K562 (cell line): ENCODE measurements around the gene TLR8. TPM values are rescaled to one million over a fixed set of nuclear protein-coding genes. Genes with fewer than 3 reads are reported as not detected.
A peak's percentile ranks its signal among the peaks of the same experiment; 100 is the strongest.

ENCODE experiments used
- ATAC-seq: fragments of 200-7000 bp; cut with Tn5 transposase; 3 replicates; pipeline ENCODE4 v1.9.1; 2020; ENCODE audit warnings: moderate library complexity
- BruUV-seq: library from RNA; stranded (reverse); fragments of 400-500 nt; replicated peaks from 2 replicates; lab custom pipeline; 2021; lab: Mats Ljungman, UMichigan
- CTCF ChIA-PET: fragments of 300-600 bp; formaldehyde crosslinking; extraction: SDS; loops from one replicate; lab custom pipeline; 2021; ENCODE audit warnings: low intra/inter-chr PET ratio; lab: Yijun Ruan, JAX
- POLR2A ChIA-PET: fragments of 300-600, 350-650 bp; sonication (Branson Sonifier 250); formaldehyde crosslinking; extraction: SDS; loops from one replicate; lab custom pipeline; 2021; ENCODE audit warnings: antibody characterized with exemption, inconsistent platforms; lab: Yijun Ruan, JAX
- DNase-seq, 4 experiments: peaks; one replicate each; pipeline versions ENCODE4 v3.0.0 to v3.0.0-alpha.2; 2011 to 2018; ENCODE audit warnings: low spot score in 3 of 4, mixed read lengths in 3 of 4; ENCODE audit errors: extremely low read depth in 1 of 4
- FAIRE-seq: peaks from 2 replicates; lab custom pipeline; 2011; peaks lifted over from hg19 to GRCh38; lab: Jason Lieb, UNC
- H2AFZ ChIP-seq: 2 replicates; pipeline ENCODE4 v1.6.0; 2011; ENCODE audit warnings: low read depth, low read length, control low read depth, inconsistent platforms
- H3K27ac ChIP-seq: fragments of 200-600 bp; 3 replicates; pipeline ENCODE4 v1.8.0; 2011; ENCODE audit warnings: low read depth, mild to moderate bottlenecking, control low read depth, inconsistent platforms, low read length, moderate library complexity, mixed read lengths; ENCODE audit errors: extremely low read depth
- H3K27me3 ChIP-seq, 2 experiments: fragments of 300-600 bp in 1 of 2; 2 replicates in 1 of 2; 3 replicates in 1 of 2; pipeline versions ENCODE4 v1.6.0 to v1.8.0; 2011; ENCODE audit warnings: inconsistent platforms in 2 of 2, low read length in 2 of 2, mild to moderate bottlenecking in 1 of 2, mixed read lengths in 1 of 2, moderate library complexity in 1 of 2; ENCODE audit not compliant: control insufficient read depth in 2 of 2, insufficient read depth in 2 of 2
- H3K36me3 ChIP-seq: fragments of 300-600 bp; 3 replicates; pipeline ENCODE4 v1.8.0; 2011; ENCODE audit warnings: mild to moderate bottlenecking, low read length, inconsistent platforms; ENCODE audit not compliant: control insufficient read depth, insufficient read depth
- H3K4me1 ChIP-seq, 2 experiments: fragments of 200-600 bp in 1 of 2; replicated peaks in 1 of 2; 2 replicates in 1 of 2; 3 replicates in 1 of 2; pipeline versions ENCODE4 v1.5.1 to v1.8.0; 2011; ENCODE audit warnings: inconsistent platforms in 2 of 2, low read length in 2 of 2, mild to moderate bottlenecking in 1 of 2, mixed read lengths in 1 of 2, moderate library complexity in 1 of 2; ENCODE audit not compliant: control insufficient read depth in 2 of 2, insufficient read depth in 2 of 2
- H3K4me2 ChIP-seq: 2 replicates; pipeline ENCODE4 v1.6.1; 2011; ENCODE audit warnings: low read length, control low read depth, inconsistent platforms, mixed read lengths; ENCODE audit not compliant: insufficient read depth
- H3K4me3 ChIP-seq: fragments of 200-600 bp; sonication (generic), shearing (Covaris generic); 2 replicates; pipeline ENCODE4 v1.5.1; 2016; ENCODE audit warnings: control low read depth, inconsistent platforms
- H3K79me2 ChIP-seq: fragments of 200-600 bp; 3 replicates; pipeline ENCODE4 v1.8.0; 2011; ENCODE audit warnings: low read length, inconsistent platforms; ENCODE audit not compliant: control insufficient read depth, insufficient read depth
- H3K9ac ChIP-seq, 2 experiments: 2 replicates each; pipeline versions ENCODE4 v1.6.0 to v1.6.1; 2011; ENCODE audit warnings: low read depth in 2 of 2, low read length in 2 of 2, control low read depth in 1 of 2, inconsistent platforms in 1 of 2, mild to moderate bottlenecking in 1 of 2, mixed read lengths in 1 of 2; ENCODE audit not compliant: insufficient read depth in 1 of 2
- H3K9me1 ChIP-seq: one replicate; pipeline ENCODE4 v1.6.0; 2011; ENCODE audit warnings: inconsistent platforms, mild to moderate bottlenecking, low read length, moderate library complexity; ENCODE audit not compliant: control insufficient read depth, insufficient read depth
- H3K9me3 ChIP-seq: replicated peaks from 2 replicates; pipeline ENCODE4 v1.5.1; 2011; ENCODE audit warnings: low read depth, low read length, inconsistent platforms; ENCODE audit not compliant: control insufficient read depth, insufficient read depth
- H4K20me1 ChIP-seq: replicated peaks from 2 replicates; pipeline ENCODE4 v1.6.1; 2011; ENCODE audit warnings: low read length, inconsistent platforms, mixed read lengths; ENCODE audit not compliant: control insufficient read depth, insufficient read depth
- CEBPG ChIP-seq, 3 experiments: fragments of 200-800 bp in 1 of 3; sonication (Bioruptor generic) in 1 of 3; sonication (generic) in 1 of 3; formaldehyde crosslinking in 1 of 3; IDR thresholded peaks in 2 of 3; conservative IDR thresholded peaks in 1 of 3; 2 replicates each; pipeline versions ENCODE4 v1.6.1 to v1.8.0; 2016 to 2022; ENCODE audit warnings: missing compliant biosample characterization in 2 of 3, missing genetic modification characterization in 2 of 3, mild to moderate bottlenecking in 1 of 3, missing genetic modification reagents in 1 of 3
- ESRRA ChIP-seq: fragments of 450-650 bp; IDR thresholded peaks from 2 replicates; pipeline ENCODE4 v1.6.1; 2014; ENCODE audit warnings: low read depth, mild to moderate bottlenecking, moderate library complexity, borderline replicate concordance
- ETV6 ChIP-seq, 3 experiments: fragments of 150-350 bp in 1 of 3; sonication (generic) in 1 of 3; formaldehyde crosslinking in 1 of 3; IDR thresholded peaks; 2 replicates each; pipeline versions ENCODE4 v1.6.1 to v1.8.0; 2014 to 2022; ENCODE audit warnings: borderline replicate concordance in 2 of 3, low read depth in 2 of 3, antibody characterized with exemption in 1 of 3, low read length in 1 of 3, mild to moderate bottlenecking in 1 of 3, missing genetic modification reagents in 1 of 3
- KLF16 ChIP-seq: IDR thresholded peaks from 2 replicates; pipeline ENCODE4 v1.6.1; 2016; ENCODE audit warnings: antibody characterized with exemption
- NFYB ChIP-seq: IDR thresholded peaks from 2 replicates; pipeline ENCODE4 v1.6.1; 2011; ENCODE audit warnings: mild to moderate bottlenecking, moderate library complexity; ENCODE audit not compliant: insufficient read length; ENCODE audit errors: extremely low read depth
- POLR2AphosphoS5 ChIP-seq: IDR thresholded peaks from 2 replicates; pipeline ENCODE4 v1.6.1; 2011; ENCODE audit warnings: mild to moderate bottlenecking, low read depth, low read length, moderate library complexity; ENCODE audit not compliant: control insufficient read depth, insufficient read depth
- RBBP5 ChIP-seq: fragments of 200-600 bp; sonication (generic); IDR thresholded peaks from 2 replicates; pipeline ENCODE4 v1.6.1; 2012; ENCODE audit warnings: borderline replicate concordance, mild to moderate bottlenecking, low read length, control low read depth, inconsistent platforms; ENCODE audit not compliant: insufficient read depth, poor library complexity, severe bottlenecking
- SOX6 ChIP-seq: fragments of 450-650 bp; IDR thresholded peaks from 2 replicates; pipeline ENCODE4 v1.6.1; 2014; ENCODE audit warnings: mild to moderate bottlenecking
- ZBTB17 ChIP-seq: fragments of 450-650 bp; formaldehyde crosslinking; IDR thresholded peaks from 2 replicates; pipeline ENCODE4 v1.4.0; 2020; ENCODE audit warnings: mild to moderate bottlenecking
- ZNF175 ChIP-seq: fragments of 200-800 bp; sonication (Bioruptor generic); IDR thresholded peaks from 2 replicates; pipeline ENCODE4 v1.6.1; 2016; ENCODE audit warnings: low read depth, mild to moderate bottlenecking, missing genetic modification characterization, missing compliant biosample characterization
- ZNF41 ChIP-seq: fragments of 250-450 bp; sonication (Bioruptor Pico); conservative IDR thresholded peaks from 2 replicates; pipeline ENCODE4 v1.4.0; 2020; ENCODE audit warnings: mild to moderate bottlenecking
- WGBS: fragments of 100-300 bp; shearing (Covaris generic); methylation state at CpG from one replicate; pipeline ENCODE4 v1.1.6; 2016; ENCODE audit warnings: low coverage, mixed read lengths; ENCODE audit not compliant: insufficient coverage; ENCODE audit errors: missing lambda C conversion rate; 5-methylcytosine and 5-hydroxymethylcytosine counted together
- in situ Hi-C: fragments of 300-500 bp; cut with MboI; formaldehyde crosslinking; loops from 4 replicates; pipeline ENCODE4 v1.15.0; 2018; ENCODE audit warnings: inconsistent platforms, mixed read lengths
- intact Hi-C: fragments of 100-400 bp; cut with micrococcal nuclease; formaldehyde crosslinking; loops from 2 replicates; pipeline ENCODE4 v1.14.2; 2022
- polyA plus RNA-seq, 8 experiments: library from polyadenylated mRNA; depleted of rRNA in 4 of 8; stranded (reverse) in 5 of 8; unstranded in 3 of 8; fragments of >200 nt; fragmentation: Nextera tagmentation in 2 of 8; fragmentation: Illumina TruSeq in 1 of 8; extraction: Ambion mirVana in 2 of 8; extraction: Trizol in 1 of 8; gene quantifications; 2 replicates each; pipeline versions ENCODE4 v1.2.1 to v1.2.3, GENCODE V29; 2011 to 2014; ENCODE audit warnings: inconsistent platforms in 1 of 8, missing spikeins in 1 of 8
- total RNA-seq, 7 experiments: library from RNA; depleted of rRNA in 6 of 7; stranded (reverse); fragments of >200 nt in 6 of 7; fragmentation: Illumina TruSeq in 2 of 7; extraction: Trizol in 2 of 7; gene quantifications; 2 replicates each; pipeline versions ENCODE4 v1.2.1 to v1.2.3, GENCODE V29; 2011 to 2021; ENCODE audit warnings: low replicate concordance in 1 of 7
- TF ChIP-seq, protein P1 (sequence below): fragments of 250-450 bp; sonication (Bioruptor Pico); IDR thresholded peaks from 2 replicates; pipeline ENCODE4 v1.4.0; 2020

The TLR8 gene
- total and polyA plus RNA-seq, 9 of the 15 experiments (the other 6 are each of a cell fraction or from before 2014, with no cell fraction given): not detected

DNA sequence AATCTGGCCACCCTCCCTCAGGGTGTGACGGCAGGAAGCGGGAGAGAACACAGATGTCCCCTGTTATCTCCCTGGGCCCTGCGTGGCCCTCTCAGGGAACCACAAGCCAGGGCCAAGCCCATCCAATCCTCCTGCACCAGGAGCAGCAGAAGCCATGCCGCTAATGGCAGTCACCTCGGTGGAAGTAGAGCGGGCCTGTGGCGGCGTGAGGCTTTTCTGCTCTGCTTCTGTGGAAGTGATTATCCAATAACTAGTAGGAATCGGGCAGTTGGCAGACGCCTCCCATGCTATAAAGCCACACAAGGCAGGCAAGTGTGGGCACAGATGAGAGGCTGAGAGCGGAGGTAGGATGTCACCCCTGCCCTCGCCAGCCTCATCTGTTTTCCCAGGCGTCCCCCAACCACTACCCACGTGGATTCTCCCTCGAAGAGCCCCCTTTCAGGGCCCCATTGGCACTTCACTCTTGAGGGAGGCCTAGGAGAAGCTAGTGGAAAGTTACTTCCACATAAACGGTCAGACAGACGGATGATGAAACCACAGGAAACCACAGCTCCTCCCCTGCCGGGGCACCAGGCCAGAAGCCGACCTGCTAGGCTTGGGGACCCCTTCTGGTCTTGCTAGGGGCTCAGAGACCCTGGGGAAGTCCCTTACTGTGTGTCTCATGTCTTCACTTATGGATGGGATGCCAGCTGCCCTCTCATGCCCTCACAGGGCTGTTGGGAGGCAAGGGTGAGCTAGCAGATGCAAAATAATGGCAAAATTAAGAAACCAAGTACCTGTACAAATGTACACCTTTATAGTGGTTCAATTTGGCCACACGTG lies 49.7 kb downstream of the TLR8 start:
- H3K4me3 ChIP-seq: peak overlapping the region; percentile 7; the same call in 1 of the 2 replicates
- in situ Hi-C loops (loop anchor here (25.0 kb wide), 1 partner anchor 706 kb away; the partner anchor contains the start of gene TCEANC), intact Hi-C loops (loop anchor here (1.0 to 10.0 kb wide), 2 partner anchors 9 to 689 kb away; no protein-coding TSS in a partner anchor)
- H3K4me1 ChIP-seq: peaks cover 18 to 40% of the 10 kb centered on the region in 2 experiments
- DNase-seq: peak; percentile 42 to 83 (median 64)
- CTCF ChIA-PET: no interaction called here
- H4K20me1 ChIP-seq: no peaks in the 10 kb centered on the region
- no peaks in the 10 kb centered on the region for H3K9me3 ChIP-seq
- H3K27ac ChIP-seq: peak overlapping the region; percentile 99
- H3K27me3 ChIP-seq: no peaks in the 10 kb centered on the region
- WGBS: under 1% methylated on average over 19 of the region's 20 CpGs
- FAIRE-seq: peak; percentile 86
- H3K36me3 ChIP-seq: peaks cover 13% of the 10 kb centered on the region; the same call in 2 of the 3 replicates
- peak overlapping the region; percentile 77 for H3K4me2 ChIP-seq
- TSS peak; percentile 18 for BruUV-seq
- H2AFZ ChIP-seq: peak overlapping the region; percentile 73
- H3K9me1 ChIP-seq: no peaks in the 10 kb centered on the region
- H3K79me2 ChIP-seq: peaks cover 6% of the 10 kb centered on the region; the same call in 2 of the 3 replicates
- peak overlapping the region; percentile 82 to 90 for H3K9ac ChIP-seq
- POLR2A ChIA-PET: interaction anchor here (0.8 to 3.1 kb wide), 5 partner anchors 9 to 30 kb away, joined by 3 to 31 read pairs (median 6); partner anchors contain the start of gene TMSB4X
- ATAC-seq: peak; percentile 86
- peak; percentile 66 for TF ChIP-seq RBBP5
- peak; percentile 8; the same call in 1 of the 2 replicates for TF ChIP-seq POLR2AphosphoS5
- TF ChIP-seq SOX6: 0 out of 2 replicates have a peak, but pooled peaks have one; percentile 32
- TF ChIP-seq ETV6 (IDR thresholded peaks at IDR 0.05; ENCODE audit: borderline replicate concordance in 1 of 2, low read depth in 2 of 2, low read length in 1 of 2): no peak
- no peak for TF ChIP-seq ETV6 (CRISPR knock-in tag; IDR thresholded peaks at IDR 0.05; ENCODE audit: borderline replicate concordance)
- peak; percentile 52; the same call in 1 of the 2 replicates for TF ChIP-seq ZNF41
- TF ChIP-seq NFYB: no peak
- TF ChIP-seq ZBTB17: peak; percentile 76
- peak; percentile 97 for TF ChIP-seq CEBPG (CRISPR knock-in tag; IDR thresholded peaks at IDR 0.05)
- TF ChIP-seq CEBPG (tag; conservative IDR thresholded peaks at IDR 0.05 in 1 of 2, IDR thresholded peaks at IDR 0.05 in 1 of 2): peak; percentile 89 to 96
- TF ChIP-seq, protein P1, sequence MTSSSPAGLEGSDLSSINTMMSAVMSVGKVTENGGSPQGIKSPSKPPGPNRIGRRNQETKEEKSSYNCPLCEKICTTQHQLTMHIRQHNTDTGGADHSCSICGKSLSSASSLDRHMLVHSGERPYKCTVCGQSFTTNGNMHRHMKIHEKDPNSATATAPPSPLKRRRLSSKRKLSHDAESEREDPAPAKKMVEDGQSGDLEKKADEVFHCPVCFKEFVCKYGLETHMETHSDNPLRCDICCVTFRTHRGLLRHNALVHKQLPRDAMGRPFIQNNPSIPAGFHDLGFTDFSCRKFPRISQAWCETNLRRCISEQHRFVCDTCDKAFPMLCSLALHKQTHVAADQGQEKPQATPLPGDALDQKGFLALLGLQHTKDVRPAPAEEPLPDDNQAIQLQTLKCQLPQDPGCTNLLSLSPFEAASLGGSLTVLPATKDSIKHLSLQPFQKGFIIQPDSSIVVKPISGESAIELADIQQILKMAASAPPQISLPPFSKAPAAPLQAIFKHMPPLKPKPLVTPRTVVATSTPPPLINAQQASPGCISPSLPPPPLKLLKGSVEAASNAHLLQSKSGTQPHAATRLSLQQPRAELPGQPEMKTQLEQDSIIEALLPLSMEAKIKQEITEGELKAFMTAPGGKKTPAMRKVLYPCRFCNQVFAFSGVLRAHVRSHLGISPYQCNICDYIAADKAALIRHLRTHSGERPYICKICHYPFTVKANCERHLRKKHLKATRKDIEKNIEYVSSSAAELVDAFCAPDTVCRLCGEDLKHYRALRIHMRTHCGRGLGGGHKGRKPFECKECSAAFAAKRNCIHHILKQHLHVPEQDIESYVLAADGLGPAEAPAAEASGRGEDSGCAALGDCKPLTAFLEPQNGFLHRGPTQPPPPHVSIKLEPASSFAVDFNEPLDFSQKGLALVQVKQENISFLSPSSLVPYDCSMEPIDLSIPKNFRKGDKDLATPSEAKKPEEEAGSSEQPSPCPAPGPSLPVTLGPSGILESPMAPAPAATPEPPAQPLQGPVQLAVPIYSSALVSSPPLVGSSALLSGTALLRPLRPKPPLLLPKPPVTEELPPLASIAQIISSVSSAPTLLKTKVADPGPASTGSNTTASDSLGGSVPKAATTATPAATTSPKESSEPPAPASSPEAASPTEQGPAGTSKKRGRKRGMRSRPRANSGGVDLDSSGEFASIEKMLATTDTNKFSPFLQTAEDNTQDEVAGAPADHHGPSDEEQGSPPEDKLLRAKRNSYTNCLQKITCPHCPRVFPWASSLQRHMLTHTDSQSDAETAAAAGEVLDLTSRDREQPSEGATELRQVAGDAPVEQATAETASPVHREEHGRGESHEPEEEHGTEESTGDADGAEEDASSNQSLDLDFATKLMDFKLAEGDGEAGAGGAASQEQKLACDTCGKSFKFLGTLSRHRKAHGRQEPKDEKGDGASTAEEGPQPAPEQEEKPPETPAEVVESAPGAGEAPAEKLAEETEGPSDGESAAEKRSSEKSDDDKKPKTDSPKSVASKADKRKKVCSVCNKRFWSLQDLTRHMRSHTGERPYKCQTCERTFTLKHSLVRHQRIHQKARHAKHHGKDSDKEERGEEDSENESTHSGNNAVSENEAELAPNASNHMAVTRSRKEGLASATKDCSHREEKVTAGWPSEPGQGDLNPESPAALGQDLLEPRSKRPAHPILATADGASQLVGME (CRISPR knock-in tag): peak; percentile 65
- no peak for TF ChIP-seq KLF16
- TF ChIP-seq ZNF175 (CRISPR knock-in tag): peak; percentile 94
- peak; percentile 45; the same call in 1 of the 2 replicates for TF ChIP-seq ESRRA
